ENCODE data around the gene XPR1.

The XPR1 gene

GRCh38 chr1:180932378-180932777 is 300.6 kb downstream of the XPR1 start:
- H3K4me3 ChIP-seq (replicated peaks in 1 of 2; ENCODE audit: low read depth in 2 of 2, low read length in 2 of 2) = no peak overlapping the region
- no peak for DNase-seq (ENCODE audit: low read depth in 2 of 2)
- TF ChIP-seq, protein P1, sequence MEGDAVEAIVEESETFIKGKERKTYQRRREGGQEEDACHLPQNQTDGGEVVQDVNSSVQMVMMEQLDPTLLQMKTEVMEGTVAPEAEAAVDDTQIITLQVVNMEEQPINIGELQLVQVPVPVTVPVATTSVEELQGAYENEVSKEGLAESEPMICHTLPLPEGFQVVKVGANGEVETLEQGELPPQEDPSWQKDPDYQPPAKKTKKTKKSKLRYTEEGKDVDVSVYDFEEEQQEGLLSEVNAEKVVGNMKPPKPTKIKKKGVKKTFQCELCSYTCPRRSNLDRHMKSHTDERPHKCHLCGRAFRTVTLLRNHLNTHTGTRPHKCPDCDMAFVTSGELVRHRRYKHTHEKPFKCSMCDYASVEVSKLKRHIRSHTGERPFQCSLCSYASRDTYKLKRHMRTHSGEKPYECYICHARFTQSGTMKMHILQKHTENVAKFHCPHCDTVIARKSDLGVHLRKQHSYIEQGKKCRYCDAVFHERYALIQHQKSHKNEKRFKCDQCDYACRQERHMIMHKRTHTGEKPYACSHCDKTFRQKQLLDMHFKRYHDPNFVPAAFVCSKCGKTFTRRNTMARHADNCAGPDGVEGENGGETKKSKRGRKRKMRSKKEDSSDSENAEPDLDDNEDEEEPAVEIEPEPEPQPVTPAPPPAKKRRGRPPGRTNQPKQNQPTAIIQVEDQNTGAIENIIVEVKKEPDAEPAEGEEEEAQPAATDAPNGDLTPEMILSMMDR (IDR thresholded peaks at IDR 0.05; ENCODE audit: low read depth, low read length) = no peak

DNA sequence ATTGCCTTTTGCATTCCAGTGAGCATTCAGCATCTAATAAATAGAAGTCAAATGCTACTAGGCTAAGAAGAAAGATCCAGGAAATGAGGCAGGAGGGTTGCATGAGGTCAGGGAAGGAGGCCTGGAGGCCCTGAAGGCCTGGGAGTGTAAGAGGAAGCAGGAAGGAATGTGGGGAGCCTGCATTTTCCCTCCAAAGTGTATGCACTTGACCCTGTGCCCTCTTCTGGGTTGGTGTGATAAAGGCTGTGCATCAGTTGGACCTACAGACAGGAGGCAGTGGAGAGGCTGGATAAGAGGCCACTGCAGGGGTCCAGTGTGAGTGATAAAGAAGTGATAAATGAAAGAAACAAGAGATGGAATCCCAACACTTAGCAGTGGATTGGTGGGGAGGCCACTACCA is 301.3 kb downstream of the XPR1 start:
- no peak overlapping the region for H3K4me3 ChIP-seq (replicated peaks in 1 of 2; ENCODE audit: low read depth in 2 of 2, low read length in 2 of 2)
- DNase-seq (ENCODE audit: low read depth in 2 of 2) = no peak
- TF ChIP-seq, protein P1 (IDR thresholded peaks at IDR 0.05; ENCODE audit: low read depth, low read length) = no peak

DNA sequence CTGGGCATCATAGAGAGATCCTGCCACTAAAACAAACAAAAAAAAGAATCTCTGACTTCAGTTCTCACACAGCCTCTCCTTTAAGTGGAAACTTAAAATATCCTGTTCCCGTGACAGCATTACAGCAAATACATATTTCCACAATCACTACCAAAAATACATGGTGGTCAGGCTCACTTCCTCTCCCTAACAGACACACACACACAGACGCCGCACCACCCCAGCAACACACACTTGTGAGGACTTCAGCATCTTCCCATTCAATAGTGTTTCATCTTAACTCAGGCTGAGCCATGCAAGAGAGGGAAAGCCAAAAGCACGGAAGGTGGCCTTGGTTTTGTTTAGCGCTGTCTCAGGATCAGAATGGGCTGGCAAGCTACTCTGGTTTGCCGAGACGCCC is 302.7 kb downstream of the XPR1 start:
- TF ChIP-seq, protein P1 (IDR thresholded peaks at IDR 0.05; ENCODE audit: low read depth, low read length) = no peak
- no peak overlapping the region for H3K4me3 ChIP-seq (replicated peaks in 1 of 2; ENCODE audit: low read depth in 2 of 2, low read length in 2 of 2)
- no peak for DNase-seq (ENCODE audit: low read depth in 2 of 2)

- no peak for DNase-seq (ENCODE audit: low read depth in 2 of 2)
- no peak overlapping the region for H3K4me3 ChIP-seq (replicated peaks in 1 of 2; ENCODE audit: low read depth in 2 of 2, low read length in 2 of 2)
- TF ChIP-seq, protein P1 (IDR thresholded peaks at IDR 0.05; ENCODE audit: low read depth, low read length) = no peak
These were observed 303.7 kb downstream of the XPR1 start for GRCh38 chr1:180935326-180936109.

DNA sequence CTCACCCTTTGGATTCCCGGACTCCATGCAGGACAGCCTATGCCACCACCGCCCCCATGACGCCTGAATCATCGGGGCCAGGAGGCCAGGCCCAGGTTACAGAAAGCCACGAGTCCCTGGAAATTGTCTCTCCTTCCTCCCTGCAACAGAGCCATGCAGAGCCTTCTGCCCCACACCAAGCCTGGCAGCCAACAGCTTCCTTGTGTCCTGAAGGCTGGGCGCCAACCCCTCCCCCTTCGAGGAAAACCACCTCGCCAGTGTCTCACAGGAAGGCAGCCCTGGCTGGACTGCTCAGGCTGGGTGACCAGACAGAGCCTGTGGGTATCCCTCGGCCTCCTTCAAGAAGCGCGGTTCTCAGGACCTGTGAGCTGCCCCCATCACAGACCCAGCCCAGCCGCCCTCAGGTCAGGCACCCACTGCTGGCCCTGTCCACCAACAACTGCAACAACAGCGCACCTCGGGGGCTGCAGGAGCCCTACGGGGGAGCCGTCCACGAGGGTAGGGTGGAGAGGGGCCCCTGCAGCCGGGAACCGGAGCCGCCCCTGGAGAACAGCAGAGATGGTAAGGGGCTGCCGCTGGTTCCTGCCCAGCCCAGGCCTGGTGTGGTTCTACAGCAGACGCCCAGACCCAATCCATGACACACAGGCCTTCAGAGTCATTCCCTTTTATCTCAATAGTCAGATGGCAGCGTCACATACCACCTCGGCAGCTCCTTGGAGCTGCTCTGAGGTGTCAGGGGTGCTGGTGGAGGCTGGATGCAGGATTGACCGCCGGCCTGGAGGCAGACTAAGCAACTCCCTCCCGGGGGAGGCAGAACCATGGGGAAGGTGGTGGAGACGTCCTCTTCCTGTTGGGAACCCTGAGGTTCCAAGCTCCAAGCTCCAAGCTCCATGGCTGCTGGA is 304.5 kb downstream of the XPR1 start:
- TF ChIP-seq, protein P1 (IDR thresholded peaks at IDR 0.05; ENCODE audit: low read depth, low read length) = no peak
- DNase-seq (ENCODE audit: low read depth in 2 of 2) = no peak
- no peak overlapping the region for H3K4me3 ChIP-seq (replicated peaks in 1 of 2; ENCODE audit: low read depth in 2 of 2, low read length in 2 of 2)

GRCh38 chr1:180937012-180937372 is 305.2 kb downstream of the XPR1 start:
- no peak overlapping the region for H3K4me3 ChIP-seq (replicated peaks in 1 of 2; ENCODE audit: low read depth in 2 of 2, low read length in 2 of 2)
- TF ChIP-seq, protein P1 (IDR thresholded peaks at IDR 0.05; ENCODE audit: low read depth, low read length) = no peak
- no peak for DNase-seq (ENCODE audit: low read depth in 2 of 2)

Measured in cardiac fibroblast (primary cell).